ENCODE results near the gene TBX19. TPM values are rescaled to one million over a fixed set of nuclear protein-coding genes. Genes with fewer than 3 reads are reported as not detected.
A peak's percentile ranks its signal among the peaks of the same experiment; 100 is the strongest.

Gene TBX19
- total and polyA plus RNA-seq, 10 donors: 1.7 to 4.7 (median 3.3) TPM

DNA sequence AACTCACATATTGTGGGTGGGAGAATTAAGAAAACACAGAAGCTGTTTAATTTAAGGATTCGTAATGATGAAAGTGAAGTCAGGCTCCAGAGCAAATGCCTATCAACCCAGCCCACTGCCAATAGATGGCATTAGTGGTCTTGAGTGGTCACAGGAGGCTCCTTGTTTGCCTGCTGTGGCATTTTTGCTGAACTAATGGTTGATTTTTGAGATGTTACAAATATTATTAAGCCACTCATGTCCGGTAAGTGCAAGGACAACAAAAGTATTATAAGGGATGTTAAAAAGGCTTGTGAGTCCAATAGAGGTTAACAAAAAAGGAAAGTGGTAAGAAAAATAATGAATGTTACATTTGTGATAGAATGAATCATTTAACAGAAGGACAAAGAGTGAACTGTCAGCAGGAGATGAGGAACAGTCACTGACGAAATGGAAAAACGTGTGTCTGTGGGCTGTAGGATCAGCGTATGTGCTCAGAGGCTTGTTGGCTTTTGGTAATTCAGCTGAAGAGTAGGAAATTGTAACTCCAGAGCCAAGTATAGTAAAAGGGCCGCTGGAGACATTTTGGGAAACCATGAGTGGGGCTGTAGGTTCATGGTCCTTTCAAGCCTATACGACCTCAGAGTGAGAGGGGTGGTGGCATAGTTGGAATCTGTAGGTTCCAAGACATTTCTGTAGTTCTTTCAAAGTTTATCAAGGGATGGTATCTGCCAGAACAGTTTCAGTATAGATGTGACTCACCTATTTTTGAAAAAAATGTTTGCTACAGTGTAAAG lies 43.7 kb upstream of the TBX19 start:
- Histone ChIP-seq H3K9me3 (no peaks in the 10 kb centered on the region), H3K4me1 (peaks cover 3 to 48% (median 12%) of the 10 kb centered on the region in 6 donors), H3K27ac (no peak overlapping the region), H3K36me3 (peaks cover 4 to 100% (median 76%) of the 10 kb centered on the region in 6 donors), H3K4me3 (no peak overlapping the region), H3K27me3 (replicated peaks in 1 of 7) (no peaks in the 10 kb centered on the region)
- no peak for DNase-seq
- 82 to 90% (median 86%) methylated on average over 7 of the region's 7 CpGs for WGBS, 5 donors
- TF ChIP-seq POLR2AphosphoS5 (IDR thresholded peaks at IDR 0.05) (no peak), POLR2A (IDR thresholded peaks at IDR 0.05) (no peak)
- TF ChIP-seq, protein P1, sequence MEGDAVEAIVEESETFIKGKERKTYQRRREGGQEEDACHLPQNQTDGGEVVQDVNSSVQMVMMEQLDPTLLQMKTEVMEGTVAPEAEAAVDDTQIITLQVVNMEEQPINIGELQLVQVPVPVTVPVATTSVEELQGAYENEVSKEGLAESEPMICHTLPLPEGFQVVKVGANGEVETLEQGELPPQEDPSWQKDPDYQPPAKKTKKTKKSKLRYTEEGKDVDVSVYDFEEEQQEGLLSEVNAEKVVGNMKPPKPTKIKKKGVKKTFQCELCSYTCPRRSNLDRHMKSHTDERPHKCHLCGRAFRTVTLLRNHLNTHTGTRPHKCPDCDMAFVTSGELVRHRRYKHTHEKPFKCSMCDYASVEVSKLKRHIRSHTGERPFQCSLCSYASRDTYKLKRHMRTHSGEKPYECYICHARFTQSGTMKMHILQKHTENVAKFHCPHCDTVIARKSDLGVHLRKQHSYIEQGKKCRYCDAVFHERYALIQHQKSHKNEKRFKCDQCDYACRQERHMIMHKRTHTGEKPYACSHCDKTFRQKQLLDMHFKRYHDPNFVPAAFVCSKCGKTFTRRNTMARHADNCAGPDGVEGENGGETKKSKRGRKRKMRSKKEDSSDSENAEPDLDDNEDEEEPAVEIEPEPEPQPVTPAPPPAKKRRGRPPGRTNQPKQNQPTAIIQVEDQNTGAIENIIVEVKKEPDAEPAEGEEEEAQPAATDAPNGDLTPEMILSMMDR (IDR thresholded peaks at IDR 0.05 in 8 of 11, conservative IDR thresholded peaks at IDR 0.05 in 3 of 11): no peak
- intact Hi-C loops (cut with DNase I; ENCODE audit: low total_unique reads): no loop called here

DNA sequence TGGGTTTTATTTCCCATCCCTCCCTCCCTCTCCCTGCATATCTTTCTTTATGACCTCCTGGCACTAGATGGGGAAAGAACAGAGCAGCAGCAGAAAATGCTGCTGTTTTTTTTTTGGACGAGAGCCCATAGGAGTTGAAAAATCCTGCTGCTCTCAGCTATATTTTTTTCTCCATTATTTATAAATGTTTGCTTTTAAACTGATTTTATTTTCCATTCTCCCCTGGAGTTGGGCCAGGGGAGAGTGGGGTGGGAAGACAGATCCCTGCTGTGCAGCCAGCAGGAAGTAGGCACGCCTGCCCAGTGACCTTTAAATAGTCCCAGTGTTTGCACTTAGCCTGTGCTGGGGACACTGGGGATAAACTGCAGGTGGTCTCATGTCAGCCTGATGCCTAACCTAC lies 37.5 kb upstream of the TBX19 start:
- DNase-seq: no peak
- WGBS, 5 donors: 50 to 74% (median 55%) methylated on average over 2 of the region's 2 CpGs
- Histone ChIP-seq H3K9me3 (no peaks in the 10 kb centered on the region), H3K27me3 (replicated peaks in 1 of 7) (no peaks in the 10 kb centered on the region), H3K36me3 (peaks cover 4 to 100% (median 64%) of the 10 kb centered on the region in 6 donors), H3K4me1 (peaks cover 2 to 47% (median 23%) of the 10 kb centered on the region in 6 donors), H3K4me3 (no peak overlapping the region), H3K27ac (peak overlapping the region in 5 of 8 donors; percentile 43 to 73 (median 70))
- intact Hi-C loops (cut with DNase I; ENCODE audit: low total_unique reads): no loop called here
- TF ChIP-seq POLR2AphosphoS5 (IDR thresholded peaks at IDR 0.05) (peak in 1 of 3 donors; percentile 51), POLR2A (IDR thresholded peaks at IDR 0.05) (no peak)
- TF ChIP-seq, protein P1 (IDR thresholded peaks at IDR 0.05 in 8 of 11, conservative IDR thresholded peaks at IDR 0.05 in 3 of 11): no peak

DNA sequence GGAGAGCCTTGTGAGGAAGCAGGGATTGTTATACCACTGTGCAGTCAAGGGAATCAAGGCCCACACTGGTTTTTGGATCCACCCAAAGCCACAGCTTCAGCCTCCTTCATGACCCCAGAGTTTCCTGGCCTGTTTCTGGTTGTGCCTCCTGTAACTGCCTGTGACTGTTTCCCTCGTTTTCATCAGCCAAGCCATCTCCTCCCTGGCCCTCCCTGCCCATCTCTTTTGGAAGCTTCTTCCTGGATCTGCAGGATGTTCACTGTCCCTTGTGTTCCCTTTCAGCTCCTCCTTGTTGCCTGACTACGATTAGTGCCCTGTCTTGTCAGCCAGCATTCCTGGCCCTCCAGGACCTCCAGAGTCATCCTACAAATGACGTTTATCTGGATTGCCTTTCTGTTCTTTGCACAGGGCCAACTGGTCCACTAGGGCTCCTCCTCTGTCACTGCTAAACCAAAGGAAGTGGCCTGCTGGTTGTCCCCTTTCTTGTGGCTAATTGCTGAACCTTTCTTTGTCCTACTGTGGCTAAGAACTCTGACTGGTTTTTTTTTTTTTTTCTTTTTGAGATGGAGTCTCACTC lies 37.0 kb upstream of the TBX19 start:
- TF ChIP-seq, protein P1 (IDR thresholded peaks at IDR 0.05 in 8 of 11, conservative IDR thresholded peaks at IDR 0.05 in 3 of 11): no peak
- TF ChIP-seq POLR2AphosphoS5 (IDR thresholded peaks at IDR 0.05) (no peak), POLR2A (IDR thresholded peaks at IDR 0.05) (no peak)
- Histone ChIP-seq H3K4me3 (no peak overlapping the region), H3K27ac (peak overlapping the region in 5 of 8 donors; percentile 43 to 73 (median 70)), H3K36me3 (peaks cover 4 to 100% (median 62%) of the 10 kb centered on the region in 6 donors), H3K4me1 (peaks cover 2 to 47% (median 23%) of the 10 kb centered on the region in 6 donors), H3K27me3 (replicated peaks in 1 of 7) (no peaks in the 10 kb centered on the region), H3K9me3 (no peaks in the 10 kb centered on the region)
- no peak for DNase-seq
- 51 to 69% (median 56%) methylated on average over 3 of the region's 3 CpGs for WGBS, 5 donors
- intact Hi-C loops (cut with DNase I; ENCODE audit: low total_unique reads): no loop called here

DNA sequence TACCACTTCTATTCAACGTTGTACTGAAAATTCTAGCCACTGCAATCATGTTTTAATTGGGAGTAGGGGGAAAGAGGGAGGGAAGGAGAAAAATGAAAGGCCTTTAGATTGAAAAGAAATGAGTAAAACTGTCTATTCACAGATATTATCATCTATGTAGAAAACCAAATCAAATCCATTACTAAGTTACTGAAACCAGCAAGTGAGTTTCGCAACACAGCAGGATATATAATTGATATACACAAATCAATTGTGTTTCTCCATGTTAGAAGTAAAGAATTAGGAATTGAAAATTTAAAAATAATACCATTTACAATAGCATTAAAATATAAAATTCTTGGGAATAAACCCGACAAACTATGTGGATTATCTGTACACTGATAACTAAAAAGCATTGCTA lies 35.6 kb upstream of the TBX19 start:
- TF ChIP-seq, protein P1 (IDR thresholded peaks at IDR 0.05 in 8 of 11, conservative IDR thresholded peaks at IDR 0.05 in 3 of 11): no peak
- TF ChIP-seq POLR2AphosphoS5 (IDR thresholded peaks at IDR 0.05): no peak
- TF ChIP-seq POLR2A (IDR thresholded peaks at IDR 0.05): no peak
- H3K36me3 ChIP-seq: peaks cover 0 to 100% (median 56%) of the 10 kb centered on the region in 6 donors
- H3K9me3 ChIP-seq: no peaks in the 10 kb centered on the region
- no peak for DNase-seq
- H3K27me3 ChIP-seq (replicated peaks in 1 of 7): no peaks in the 10 kb centered on the region
- peaks cover 2 to 53% (median 23%) of the 10 kb centered on the region in 6 donors for H3K4me1 ChIP-seq
- intact Hi-C loops (cut with DNase I; ENCODE audit: low total_unique reads): no loop called here
- peak overlapping the region in 3 of 8 donors; percentile 0 to 73 (median 71) for H3K27ac ChIP-seq
- H3K4me3 ChIP-seq: no peak overlapping the region
- WGBS, 5 donors: 90 to 97% (median 93%) methylated on average over 3 of the region's 3 CpGs
